Measurements from ENCODE around the gene PRDX2. TPM values are rescaled to one million over a fixed set of nuclear protein-coding genes. Genes with fewer than 3 reads are reported as not detected.
A peak's percentile ranks its signal among the peaks of the same experiment; 100 is the strongest.
"Not testable (repeated sequence)": the region's sequence is repeated elsewhere in the genome, so short reads cannot be mapped to it uniquely, and the experiment has no call there.

PRDX2 gene
- total RNA-seq, 1 donor from 2014 or later: 215 TPM

DNA sequence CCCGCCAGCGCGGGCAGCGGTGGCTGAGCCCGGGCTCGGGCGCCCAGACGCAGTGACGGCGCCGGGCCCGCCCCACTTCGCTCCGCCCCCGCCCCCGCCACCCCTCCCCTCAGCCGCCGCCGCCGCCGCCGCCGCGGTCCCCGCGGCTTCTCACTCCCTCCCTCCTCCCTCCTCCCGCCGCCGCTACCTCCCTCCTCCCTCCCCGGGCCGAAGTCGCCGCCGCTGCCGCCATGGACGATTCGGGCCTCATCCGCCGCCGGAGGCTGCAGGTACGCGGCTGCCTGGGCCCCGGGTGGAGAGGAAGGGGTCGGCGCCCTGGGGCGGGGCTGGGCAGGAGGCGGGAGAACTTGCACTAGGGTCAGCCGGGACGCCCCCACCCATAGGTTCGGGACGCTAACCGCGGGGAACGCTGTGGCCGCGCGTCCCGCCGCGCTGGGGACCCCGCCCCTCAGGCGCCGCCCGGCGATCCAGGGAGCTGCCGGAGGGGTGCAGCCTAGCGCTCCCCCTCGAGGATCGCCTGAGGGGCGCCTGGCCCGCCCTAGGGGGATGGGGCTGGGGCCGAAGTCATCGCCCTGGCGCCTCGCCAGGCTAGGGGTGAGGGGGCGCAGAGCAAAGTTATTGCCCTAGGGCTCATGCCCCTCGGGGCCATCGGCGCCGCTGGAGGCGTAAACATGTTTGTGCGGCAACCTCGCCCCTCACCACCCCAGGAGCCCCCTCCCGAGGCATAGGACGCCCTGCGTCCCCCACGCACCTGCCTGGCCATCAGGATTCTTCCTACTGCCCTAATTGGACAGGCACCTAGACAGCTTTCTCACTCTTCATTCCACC, 32.4 kb upstream of the PRDX2 start:
- TF ChIP-seq CTCF (IDR thresholded peaks at IDR 0.05; ENCODE audit: unreplicated experiment): no peak
- H3K27me3 Mint-ChIP-seq (ENCODE audit: unreplicated experiment): peaks cover 32% of the 10 kb centered on the region

DNA sequence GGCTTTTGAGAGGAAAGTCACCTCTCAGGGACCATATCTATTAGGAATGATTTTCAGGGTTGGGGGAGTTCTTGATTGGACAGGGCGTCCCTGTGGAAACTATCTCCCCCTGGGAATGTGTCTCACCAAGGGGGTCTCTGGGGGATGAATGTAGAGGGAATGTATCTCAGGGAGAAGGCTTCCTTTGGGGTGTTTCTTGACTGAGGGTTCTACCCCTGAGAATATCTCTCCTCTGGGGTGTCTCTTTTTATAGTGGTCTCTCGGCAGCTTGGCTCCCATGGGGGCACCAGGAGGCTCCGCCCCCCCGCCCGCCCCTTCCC, 31.8 kb upstream of the PRDX2 start:
- no peak overlapping the region for H3K27ac Mint-ChIP-seq (ENCODE audit: unreplicated experiment)
- H3K4me1 Mint-ChIP-seq (ENCODE audit: unreplicated experiment): peaks cover 9% of the 10 kb centered on the region
- peak overlapping the region; percentile 59 for H3K4me3 Mint-ChIP-seq (ENCODE audit: unreplicated experiment)
- no peak for DNase-seq (ENCODE audit: low spot score)
- peaks cover 32% of the 10 kb centered on the region for H3K27me3 Mint-ChIP-seq (ENCODE audit: unreplicated experiment)
- H3K9me3 Mint-ChIP-seq (ENCODE audit: unreplicated experiment): no peaks in the 10 kb centered on the region
- TF ChIP-seq CTCF (IDR thresholded peaks at IDR 0.05; ENCODE audit: unreplicated experiment): no peak
- H3K36me3 Mint-ChIP-seq (ENCODE audit: low read depth, unreplicated experiment): peaks cover 9% of the 10 kb centered on the region

More for the DNA sequence above, 32.4 kb upstream of the PRDX2 start:
- H3K36me3 Mint-ChIP-seq (ENCODE audit: low read depth, unreplicated experiment): peaks cover 9% of the 10 kb centered on the region
- peaks cover 9% of the 10 kb centered on the region for H3K4me1 Mint-ChIP-seq (ENCODE audit: unreplicated experiment)
- no peaks in the 10 kb centered on the region for H3K9me3 Mint-ChIP-seq (ENCODE audit: unreplicated experiment)
- no peak overlapping the region for H3K27ac Mint-ChIP-seq (ENCODE audit: unreplicated experiment)
- no peak for DNase-seq (ENCODE audit: low spot score)
- no peak overlapping the region for H3K4me3 Mint-ChIP-seq (ENCODE audit: unreplicated experiment)

GRCh38 chr19:12828494-12828893, 26.9 kb upstream of the PRDX2 start:
- Mint-ChIP-seq H3K27ac (ENCODE audit: unreplicated experiment) (no peak overlapping the region), H3K4me3 (ENCODE audit: unreplicated experiment) (no peak overlapping the region), H3K36me3 (ENCODE audit: low read depth, unreplicated experiment) (peaks cover 9% of the 10 kb centered on the region), H3K9me3 (ENCODE audit: unreplicated experiment) (no peaks in the 10 kb centered on the region), H3K4me1 (ENCODE audit: unreplicated experiment) (peaks cover 7% of the 10 kb centered on the region), H3K27me3 (ENCODE audit: unreplicated experiment) (peaks cover 20% of the 10 kb centered on the region)
- peak; percentile 41 for DNase-seq (ENCODE audit: low spot score)
- no peak for TF ChIP-seq CTCF (IDR thresholded peaks at IDR 0.05; ENCODE audit: unreplicated experiment)

DNA sequence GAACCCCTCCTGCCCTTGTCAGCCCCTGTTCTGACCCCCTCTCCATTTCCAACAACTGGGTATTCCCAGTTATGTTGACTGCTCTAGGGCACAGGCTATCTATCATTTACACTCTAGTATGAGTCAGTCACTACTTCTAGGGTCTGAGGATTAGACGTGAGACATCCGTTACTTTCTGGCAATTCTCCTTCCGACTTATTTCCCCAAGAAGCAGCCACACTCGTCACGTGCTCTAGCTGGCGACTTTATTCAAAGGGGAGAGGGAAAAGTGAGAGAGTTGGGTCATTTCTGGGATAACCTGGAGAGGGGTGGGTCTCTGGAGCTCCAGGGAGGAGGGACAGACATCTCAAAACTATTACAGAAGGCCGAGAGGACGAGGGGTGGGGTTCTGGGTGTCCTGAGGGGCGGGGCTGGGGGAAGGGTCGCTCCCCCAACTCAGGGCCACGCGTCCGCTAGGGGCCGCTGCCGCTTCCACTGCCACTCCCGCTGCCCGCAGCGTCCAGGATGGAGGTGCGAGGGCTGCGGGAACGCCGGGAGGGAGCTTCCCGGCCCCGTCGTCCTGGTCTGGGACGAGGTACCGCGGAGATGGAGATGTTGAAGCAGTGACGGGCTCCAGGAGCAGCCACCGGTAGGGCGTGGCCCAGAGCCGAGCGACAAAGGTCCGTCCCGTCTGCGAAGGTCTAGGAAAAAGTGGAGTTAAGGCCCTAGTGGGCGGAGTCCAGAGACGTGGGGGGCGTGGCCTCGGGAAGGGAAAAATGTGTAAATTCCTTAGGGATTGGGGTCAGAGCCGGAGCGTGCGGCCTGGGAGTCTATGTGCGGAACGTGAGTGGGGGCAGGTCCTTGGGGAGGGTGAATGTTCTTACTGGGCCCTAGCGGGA, 23.9 kb upstream of the PRDX2 start:
- Mint-ChIP-seq H3K27me3 (ENCODE audit: unreplicated experiment) (peaks cover 7% of the 10 kb centered on the region), H3K27ac (ENCODE audit: unreplicated experiment) (no peak overlapping the region), H3K4me1 (ENCODE audit: unreplicated experiment) (no peaks in the 10 kb centered on the region), H3K36me3 (ENCODE audit: low read depth, unreplicated experiment) (no peaks in the 10 kb centered on the region), H3K4me3 (ENCODE audit: unreplicated experiment) (peak overlapping the region; percentile 59), H3K9me3 (ENCODE audit: unreplicated experiment) (no peaks in the 10 kb centered on the region)
- DNase-seq (ENCODE audit: low spot score): peak; percentile 83
- TF ChIP-seq CTCF (IDR thresholded peaks at IDR 0.05; ENCODE audit: unreplicated experiment): peak; percentile 76

GRCh38 chr19:12821761-12822160, 20.2 kb upstream of the PRDX2 start:
- TF ChIP-seq CTCF (IDR thresholded peaks at IDR 0.05; ENCODE audit: unreplicated experiment): no peak
- Mint-ChIP-seq H3K9me3 (ENCODE audit: unreplicated experiment) (no peaks in the 10 kb centered on the region), H3K4me1 (ENCODE audit: unreplicated experiment) (no peaks in the 10 kb centered on the region)

GRCh38 chr19:12817810-12818209, 16.2 kb upstream of the PRDX2 start:
- not testable (repeated sequence) for H3K9me3 Mint-ChIP-seq (ENCODE audit: unreplicated experiment); H3K36me3 Mint-ChIP-seq (ENCODE audit: low read depth, unreplicated experiment); H3K4me3 Mint-ChIP-seq (ENCODE audit: unreplicated experiment); H3K27me3 Mint-ChIP-seq (ENCODE audit: unreplicated experiment); DNase-seq (ENCODE audit: low spot score); H3K27ac Mint-ChIP-seq (ENCODE audit: unreplicated experiment); H3K4me1 Mint-ChIP-seq (ENCODE audit: unreplicated experiment)

More at GRCh38 chr19:12821761-12822160, 20.2 kb upstream of the PRDX2 start:
- Mint-ChIP-seq H3K27ac (ENCODE audit: unreplicated experiment) (no peak overlapping the region), H3K36me3 (ENCODE audit: low read depth, unreplicated experiment) (no peaks in the 10 kb centered on the region), H3K4me3 (ENCODE audit: unreplicated experiment) (no peak overlapping the region), H3K27me3 (ENCODE audit: unreplicated experiment) (peaks cover 7% of the 10 kb centered on the region)
- DNase-seq (ENCODE audit: low spot score): no peak

DNA sequence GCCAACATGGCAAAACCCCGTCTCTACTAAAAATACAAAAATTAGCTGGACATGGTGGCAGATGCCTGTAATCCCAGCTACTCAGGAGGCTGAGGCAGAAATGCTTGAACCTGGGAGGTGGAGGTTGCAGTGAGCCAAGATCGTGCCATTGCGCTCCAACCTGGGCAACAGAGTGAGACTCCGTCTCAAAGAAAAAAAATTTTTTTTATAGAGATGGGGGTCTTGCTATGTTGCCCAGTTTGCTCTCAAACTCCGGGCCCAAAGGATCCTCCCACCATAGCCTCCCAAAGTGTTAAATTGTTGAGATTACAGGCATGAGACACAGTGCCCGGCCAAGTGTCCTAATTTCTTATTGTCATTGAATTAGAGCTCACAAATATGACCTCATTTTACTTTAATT, 15.6 kb upstream of the PRDX2 start:
- H3K9me3 Mint-ChIP-seq (ENCODE audit: unreplicated experiment); H3K4me3 Mint-ChIP-seq (ENCODE audit: unreplicated experiment); H3K27me3 Mint-ChIP-seq (ENCODE audit: unreplicated experiment); DNase-seq (ENCODE audit: low spot score); H3K4me1 Mint-ChIP-seq (ENCODE audit: unreplicated experiment); H3K36me3 Mint-ChIP-seq (ENCODE audit: low read depth, unreplicated experiment): not testable (repeated sequence)
- H3K27ac Mint-ChIP-seq (ENCODE audit: unreplicated experiment): peak overlapping the region; percentile 16
